HL-60 (cell line): Measurements from ENCODE around the gene RNLS.

Experiments used
- DNase-seq, 2 experiments: peaks; one replicate each; pipeline ENCODE4 v3.0.0-alpha.2; 2010 to 2020; ENCODE audit warnings: low read depth in 1 of 2, low spot score in 1 of 2
- H3K27ac ChIP-seq: fragments of 250-450 bp; sonication (Bioruptor Pico); replicated peaks from 2 replicates; pipeline ENCODE4 v1.5.1; 2020; ENCODE audit warnings: mild to moderate bottlenecking, moderate library complexity
- H3K27me3 ChIP-seq: fragments of 250-450 bp; sonication (Bioruptor Pico); 2 replicates; pipeline ENCODE4 v1.5.1; 2021; ENCODE audit warnings: mild to moderate bottlenecking, moderate library complexity; ENCODE audit not compliant: insufficient read depth, poor library complexity, severe bottlenecking
- H3K4me3 ChIP-seq: replicated peaks from 2 replicates; pipeline ENCODE4 v1.5.1; 2011; ENCODE audit warnings: mild to moderate bottlenecking, control low read depth, low read length; ENCODE audit not compliant: insufficient read depth
- GABPA ChIP-seq: IDR thresholded peaks from 2 replicates; pipeline ENCODE4 v1.6.1; 2012; ENCODE audit warnings: low read depth
- POLR2AphosphoS5 ChIP-seq: IDR thresholded peaks from 2 replicates; pipeline ENCODE4 v1.6.1; 2012; ENCODE audit warnings: low read depth
- SPI1 ChIP-seq: IDR thresholded peaks from 2 replicates; pipeline ENCODE4 v1.6.1; 2012; ENCODE audit warnings: low read depth, mild to moderate bottlenecking, borderline replicate concordance
- TF ChIP-seq, protein P1 (sequence below): IDR thresholded peaks from 2 replicates; pipeline ENCODE4 v1.6.1; 2012; ENCODE audit warnings: low read depth; ENCODE audit not compliant: insufficient replicate concordance
- TF ChIP-seq, protein P2 (sequence below): IDR thresholded peaks from one replicate; pipeline ENCODE4 v1.5.1; 2011; ENCODE audit warnings: low read length, control low read depth, inconsistent platforms; ENCODE audit not compliant: insufficient read depth

RNLS gene

DNA sequence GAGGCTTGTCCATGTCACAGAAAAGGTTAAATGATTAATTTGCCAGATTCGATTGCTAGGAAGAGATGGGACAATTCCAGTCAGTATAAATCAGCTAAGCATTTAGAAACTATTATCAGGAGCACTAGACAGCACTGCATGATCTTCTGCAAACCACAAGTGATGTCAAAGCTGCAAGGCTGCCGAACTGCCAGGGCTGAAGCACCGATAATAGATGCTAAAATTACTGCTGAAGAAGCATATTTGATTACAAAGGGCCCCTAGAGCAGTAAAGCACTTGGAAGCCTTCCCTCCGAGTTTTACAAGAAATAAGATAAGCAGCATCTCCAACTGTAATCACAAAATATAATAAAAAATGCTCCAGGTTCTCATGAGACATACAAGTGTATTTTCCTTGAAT, 40.6 kb downstream of the RNLS start:
- Histone ChIP-seq H3K4me3 (no peak overlapping the region), H3K27ac (no peak overlapping the region), H3K27me3 (no peaks in the 10 kb centered on the region)
- DNase-seq = no peak
- no peak for TF ChIP-seq POLR2AphosphoS5
- TF ChIP-seq, protein P1, sequence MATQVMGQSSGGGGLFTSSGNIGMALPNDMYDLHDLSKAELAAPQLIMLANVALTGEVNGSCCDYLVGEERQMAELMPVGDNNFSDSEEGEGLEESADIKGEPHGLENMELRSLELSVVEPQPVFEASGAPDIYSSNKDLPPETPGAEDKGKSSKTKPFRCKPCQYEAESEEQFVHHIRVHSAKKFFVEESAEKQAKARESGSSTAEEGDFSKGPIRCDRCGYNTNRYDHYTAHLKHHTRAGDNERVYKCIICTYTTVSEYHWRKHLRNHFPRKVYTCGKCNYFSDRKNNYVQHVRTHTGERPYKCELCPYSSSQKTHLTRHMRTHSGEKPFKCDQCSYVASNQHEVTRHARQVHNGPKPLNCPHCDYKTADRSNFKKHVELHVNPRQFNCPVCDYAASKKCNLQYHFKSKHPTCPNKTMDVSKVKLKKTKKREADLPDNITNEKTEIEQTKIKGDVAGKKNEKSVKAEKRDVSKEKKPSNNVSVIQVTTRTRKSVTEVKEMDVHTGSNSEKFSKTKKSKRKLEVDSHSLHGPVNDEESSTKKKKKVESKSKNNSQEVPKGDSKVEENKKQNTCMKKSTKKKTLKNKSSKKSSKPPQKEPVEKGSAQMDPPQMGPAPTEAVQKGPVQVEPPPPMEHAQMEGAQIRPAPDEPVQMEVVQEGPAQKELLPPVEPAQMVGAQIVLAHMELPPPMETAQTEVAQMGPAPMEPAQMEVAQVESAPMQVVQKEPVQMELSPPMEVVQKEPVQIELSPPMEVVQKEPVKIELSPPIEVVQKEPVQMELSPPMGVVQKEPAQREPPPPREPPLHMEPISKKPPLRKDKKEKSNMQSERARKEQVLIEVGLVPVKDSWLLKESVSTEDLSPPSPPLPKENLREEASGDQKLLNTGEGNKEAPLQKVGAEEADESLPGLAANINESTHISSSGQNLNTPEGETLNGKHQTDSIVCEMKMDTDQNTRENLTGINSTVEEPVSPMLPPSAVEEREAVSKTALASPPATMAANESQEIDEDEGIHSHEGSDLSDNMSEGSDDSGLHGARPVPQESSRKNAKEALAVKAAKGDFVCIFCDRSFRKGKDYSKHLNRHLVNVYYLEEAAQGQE = no peak
- no peak for TF ChIP-seq SPI1
- TF ChIP-seq, protein P2, sequence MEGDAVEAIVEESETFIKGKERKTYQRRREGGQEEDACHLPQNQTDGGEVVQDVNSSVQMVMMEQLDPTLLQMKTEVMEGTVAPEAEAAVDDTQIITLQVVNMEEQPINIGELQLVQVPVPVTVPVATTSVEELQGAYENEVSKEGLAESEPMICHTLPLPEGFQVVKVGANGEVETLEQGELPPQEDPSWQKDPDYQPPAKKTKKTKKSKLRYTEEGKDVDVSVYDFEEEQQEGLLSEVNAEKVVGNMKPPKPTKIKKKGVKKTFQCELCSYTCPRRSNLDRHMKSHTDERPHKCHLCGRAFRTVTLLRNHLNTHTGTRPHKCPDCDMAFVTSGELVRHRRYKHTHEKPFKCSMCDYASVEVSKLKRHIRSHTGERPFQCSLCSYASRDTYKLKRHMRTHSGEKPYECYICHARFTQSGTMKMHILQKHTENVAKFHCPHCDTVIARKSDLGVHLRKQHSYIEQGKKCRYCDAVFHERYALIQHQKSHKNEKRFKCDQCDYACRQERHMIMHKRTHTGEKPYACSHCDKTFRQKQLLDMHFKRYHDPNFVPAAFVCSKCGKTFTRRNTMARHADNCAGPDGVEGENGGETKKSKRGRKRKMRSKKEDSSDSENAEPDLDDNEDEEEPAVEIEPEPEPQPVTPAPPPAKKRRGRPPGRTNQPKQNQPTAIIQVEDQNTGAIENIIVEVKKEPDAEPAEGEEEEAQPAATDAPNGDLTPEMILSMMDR = no peak
- TF ChIP-seq GABPA = no peak

DNA sequence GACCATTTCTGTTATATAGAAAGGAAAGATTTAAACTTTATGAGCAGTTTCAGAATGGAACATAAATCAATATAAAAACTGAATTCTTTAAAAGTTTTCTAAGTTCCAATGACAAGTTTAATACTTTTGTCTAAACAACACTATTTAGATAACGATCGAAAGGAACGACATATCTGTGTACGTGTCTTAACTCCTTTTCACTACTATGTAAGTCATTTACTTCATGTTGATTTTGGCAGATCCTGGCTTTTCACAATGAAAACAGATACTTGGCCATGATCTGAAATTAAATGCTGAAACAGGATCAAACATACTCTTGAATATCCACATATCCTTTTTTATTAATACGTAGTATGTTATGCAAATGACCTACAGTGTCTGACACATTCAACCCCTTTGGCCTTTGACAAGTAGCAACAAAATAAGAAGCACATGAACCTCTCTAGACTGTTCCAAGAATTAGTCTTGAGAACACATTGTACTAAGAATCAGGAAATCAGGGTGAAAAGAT, 41.9 kb downstream of the RNLS start:
- no peak for TF ChIP-seq SPI1
- TF ChIP-seq, protein P2 = no peak
- TF ChIP-seq POLR2AphosphoS5 = no peak
- TF ChIP-seq, protein P1 = no peak
- TF ChIP-seq GABPA = no peak
- DNase-seq = no peak
- Histone ChIP-seq H3K27me3 (no peaks in the 10 kb centered on the region), H3K27ac (no peak overlapping the region), H3K4me3 (no peak overlapping the region)

DNA sequence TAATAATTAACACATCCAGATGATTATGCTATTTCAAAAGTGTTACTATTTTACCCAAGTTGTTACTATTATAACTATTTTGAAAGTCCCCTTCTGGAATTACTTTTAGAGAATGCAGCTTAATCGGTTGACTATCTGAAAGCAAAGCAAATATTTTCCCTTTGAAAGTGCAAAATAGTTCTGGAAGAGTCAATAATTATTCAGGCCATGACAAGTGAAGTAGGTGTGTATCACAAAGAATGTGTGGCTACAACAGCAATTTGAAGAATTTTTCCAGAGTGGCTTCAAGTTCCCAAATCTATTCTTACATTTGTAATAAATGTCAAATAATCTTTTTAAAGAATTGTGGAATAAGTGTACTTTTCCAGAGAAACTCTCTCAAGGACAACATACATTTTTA, 42.8 kb downstream of the RNLS start:
- TF ChIP-seq POLR2AphosphoS5 = no peak
- TF ChIP-seq, protein P2 = no peak
- TF ChIP-seq SPI1 = no peak
- TF ChIP-seq, protein P1 = no peak
- TF ChIP-seq GABPA = no peak
- H3K4me3 ChIP-seq = no peak overlapping the region
- H3K27ac ChIP-seq = no peak overlapping the region
- DNase-seq = no peak
- H3K27me3 ChIP-seq = no peaks in the 10 kb centered on the region
